GM21825 (cell line): ENCODE results near the gene TRIL.

ENCODE experiments used
- ATAC-seq: cut with Tn5 transposase; IDR thresholded peaks from one replicate; pipeline ENCODE4 v1.9.1; 2021; ENCODE audit warnings: mild to moderate bottlenecking, moderate library complexity; ENCODE audit not compliant: unreplicated experiment

The TRIL gene, protein sequence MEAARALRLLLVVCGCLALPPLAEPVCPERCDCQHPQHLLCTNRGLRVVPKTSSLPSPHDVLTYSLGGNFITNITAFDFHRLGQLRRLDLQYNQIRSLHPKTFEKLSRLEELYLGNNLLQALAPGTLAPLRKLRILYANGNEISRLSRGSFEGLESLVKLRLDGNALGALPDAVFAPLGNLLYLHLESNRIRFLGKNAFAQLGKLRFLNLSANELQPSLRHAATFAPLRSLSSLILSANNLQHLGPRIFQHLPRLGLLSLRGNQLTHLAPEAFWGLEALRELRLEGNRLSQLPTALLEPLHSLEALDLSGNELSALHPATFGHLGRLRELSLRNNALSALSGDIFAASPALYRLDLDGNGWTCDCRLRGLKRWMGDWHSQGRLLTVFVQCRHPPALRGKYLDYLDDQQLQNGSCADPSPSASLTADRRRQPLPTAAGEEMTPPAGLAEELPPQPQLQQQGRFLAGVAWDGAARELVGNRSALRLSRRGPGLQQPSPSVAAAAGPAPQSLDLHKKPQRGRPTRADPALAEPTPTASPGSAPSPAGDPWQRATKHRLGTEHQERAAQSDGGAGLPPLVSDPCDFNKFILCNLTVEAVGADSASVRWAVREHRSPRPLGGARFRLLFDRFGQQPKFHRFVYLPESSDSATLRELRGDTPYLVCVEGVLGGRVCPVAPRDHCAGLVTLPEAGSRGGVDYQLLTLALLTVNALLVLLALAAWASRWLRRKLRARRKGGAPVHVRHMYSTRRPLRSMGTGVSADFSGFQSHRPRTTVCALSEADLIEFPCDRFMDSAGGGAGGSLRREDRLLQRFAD

DNA sequence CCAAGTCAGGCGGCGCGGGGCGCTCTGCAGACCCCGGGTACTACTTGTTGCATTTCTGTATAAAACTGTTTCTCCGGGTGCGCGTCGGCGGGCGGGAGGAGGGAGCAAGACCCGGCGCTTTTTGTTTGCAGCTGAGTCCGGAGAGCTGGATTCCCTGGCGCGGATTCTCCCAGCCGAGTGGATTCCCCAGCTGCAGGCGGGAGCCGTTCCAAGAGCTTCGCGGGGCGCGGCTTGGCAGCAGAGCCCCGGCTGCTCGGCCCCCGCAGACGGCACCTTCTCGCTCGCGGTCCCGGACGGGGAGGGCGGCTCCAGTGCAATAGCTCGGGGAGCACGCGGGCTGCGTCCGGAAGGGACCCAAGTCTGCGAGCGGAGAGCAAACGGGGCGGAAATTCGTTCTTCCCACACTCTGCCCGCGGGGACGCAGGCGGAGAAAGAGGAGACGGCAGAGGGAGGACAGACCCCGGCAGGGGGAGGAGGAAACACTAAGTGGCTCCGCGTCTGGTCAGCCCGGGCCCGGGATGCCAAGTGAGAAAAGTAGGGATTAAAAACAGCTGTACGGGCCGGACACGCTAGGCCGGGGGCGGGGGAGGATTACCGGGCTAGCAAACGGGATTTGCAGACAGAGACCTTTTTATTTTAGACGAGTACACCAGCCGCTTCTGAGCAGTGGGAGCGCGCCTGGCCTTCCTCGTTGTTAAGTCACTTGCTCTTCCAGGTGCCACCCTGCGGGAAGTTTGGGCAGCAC, at the start of gene TRIL:
TSS of gene TRIL (minus strand) at position 96 of the 745 bp plus-strand sequence. CDS start 284 bp downstream, outside the sequence.
- no peak for ATAC-seq

DNA sequence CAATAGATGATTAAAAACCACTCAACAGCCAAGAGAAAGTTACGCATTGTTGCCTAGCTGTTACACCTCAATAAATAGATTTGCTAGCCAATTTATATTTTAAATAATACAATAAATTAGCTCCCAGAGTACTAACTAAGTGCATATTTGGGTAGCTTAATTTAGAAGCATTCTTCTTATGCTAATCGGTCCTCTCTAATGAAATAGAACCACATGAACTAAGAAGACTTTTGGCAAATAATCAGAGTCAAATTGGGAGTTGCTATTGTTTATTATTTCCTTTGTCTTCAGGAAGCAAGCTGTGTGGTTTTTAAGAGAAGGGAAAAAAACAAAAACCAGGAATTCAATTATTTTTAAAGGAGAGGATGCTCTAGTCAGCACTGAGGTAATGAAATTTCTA, 49.0 kb upstream of the TRIL start:
- ATAC-seq: no peak

DNA sequence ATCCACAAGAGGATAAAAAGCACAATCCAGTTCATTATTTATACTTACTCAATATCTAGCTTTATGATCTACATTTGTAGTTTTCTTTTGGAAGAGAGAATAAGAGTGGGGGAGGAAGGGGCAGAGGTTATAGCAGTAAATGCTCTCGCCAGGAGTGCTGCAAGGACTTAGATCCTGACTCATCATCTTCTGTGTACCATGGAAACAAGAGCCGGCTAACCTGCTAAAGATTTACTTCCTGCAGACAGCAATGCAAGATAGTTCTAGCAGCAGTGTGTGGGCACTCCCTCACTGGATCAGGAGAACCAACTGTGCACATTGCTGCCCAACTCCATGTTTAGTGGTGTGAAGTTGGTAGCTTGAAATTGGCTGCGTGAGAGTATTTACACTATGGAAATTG, 47.7 kb upstream of the TRIL start:
- no peak for ATAC-seq

DNA sequence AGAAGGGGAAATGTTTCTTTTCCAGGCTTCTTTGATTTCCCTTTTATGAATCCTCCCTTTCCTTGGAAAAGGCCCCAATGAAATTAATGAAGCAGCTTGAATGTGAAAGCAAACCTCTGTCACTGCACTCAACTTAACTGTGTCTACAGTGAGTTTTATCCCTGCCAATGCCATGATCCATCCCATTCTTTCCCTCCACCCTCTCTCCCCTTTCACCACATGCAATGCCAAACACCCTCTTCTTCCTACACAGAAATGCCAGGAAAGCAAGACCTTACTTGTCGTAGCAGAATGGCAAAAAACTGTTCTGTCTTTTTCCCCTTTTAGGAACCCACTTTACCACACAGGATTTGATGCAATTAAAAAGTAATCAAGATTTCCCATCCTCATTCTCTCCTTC, 47.3 kb upstream of the TRIL start:
- ATAC-seq: no peak

DNA sequence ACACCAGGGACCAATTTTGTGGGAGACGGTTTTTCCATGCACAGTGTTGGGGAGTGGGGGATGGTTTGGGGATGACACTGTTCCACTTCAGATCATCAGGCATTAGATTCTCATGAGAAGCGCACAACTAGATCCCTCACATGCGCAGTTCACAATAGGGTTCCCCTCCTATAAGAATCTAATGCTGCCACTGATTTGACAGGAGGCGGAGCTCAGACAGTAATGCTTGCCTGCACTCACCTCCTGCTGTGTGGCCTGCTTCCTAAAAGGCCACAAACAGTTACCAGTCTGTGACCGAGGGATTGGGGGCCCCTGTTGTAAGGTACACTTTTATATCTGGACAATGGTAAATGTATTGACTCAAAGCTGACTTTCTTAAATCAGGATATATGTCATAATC, 45.6 kb upstream of the TRIL start:
- no peak for ATAC-seq

DNA sequence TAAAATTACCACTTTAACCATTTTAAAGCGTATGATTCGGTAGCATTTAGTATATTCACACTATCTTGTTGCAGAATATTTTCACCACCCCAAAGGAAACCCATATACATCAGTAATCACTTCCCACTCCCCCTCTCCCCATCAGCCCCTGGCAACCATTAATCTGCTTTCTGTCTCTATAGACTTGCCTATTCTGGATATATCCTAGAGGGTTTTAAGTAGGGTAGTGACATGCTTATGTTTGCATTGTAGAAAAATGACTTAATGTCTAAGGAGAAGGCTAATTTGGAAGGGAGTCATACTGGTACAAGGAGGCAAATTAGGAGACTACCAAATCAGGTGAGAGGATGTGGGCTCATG, 42.6 kb upstream of the TRIL start:
- no peak for ATAC-seq

DNA sequence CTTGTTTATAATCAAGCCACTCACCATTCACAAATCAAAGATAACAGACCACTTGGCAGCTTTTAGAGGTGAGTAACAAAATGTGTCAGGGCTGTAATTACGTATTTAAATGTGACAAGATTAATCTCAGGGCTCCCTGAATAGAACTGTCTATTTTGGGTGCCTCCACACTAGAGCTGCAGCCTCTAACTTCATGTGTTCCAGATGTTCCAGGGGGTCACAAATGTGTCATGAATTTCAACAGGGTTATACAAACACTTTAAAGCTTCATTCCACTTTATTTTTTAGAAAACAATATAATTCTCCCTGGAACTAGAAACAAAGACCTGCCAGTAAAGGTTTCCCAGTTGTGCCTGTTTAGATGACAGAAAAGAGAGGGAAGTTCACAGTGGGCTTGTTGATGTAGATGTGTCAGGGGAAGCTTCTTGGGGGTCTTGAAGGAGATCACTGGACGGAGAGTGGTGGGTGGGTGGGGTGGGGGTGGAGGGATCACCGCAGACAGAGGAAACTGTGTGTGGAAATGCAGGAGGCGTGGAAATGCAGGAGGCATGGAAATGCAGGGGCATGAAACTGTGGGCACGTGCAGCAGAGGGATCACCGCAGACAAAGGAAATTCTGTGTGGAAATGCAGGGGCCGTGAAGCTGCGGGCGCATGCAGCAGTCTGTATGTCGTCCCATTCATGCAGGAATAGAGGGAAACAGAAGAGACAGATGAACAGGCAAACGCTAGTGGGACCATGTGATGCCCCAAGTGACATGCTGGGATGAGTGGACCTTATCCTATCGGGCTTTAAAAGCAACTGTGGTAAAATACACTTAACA, 42.0 kb upstream of the TRIL start:
- ATAC-seq: no peak

DNA sequence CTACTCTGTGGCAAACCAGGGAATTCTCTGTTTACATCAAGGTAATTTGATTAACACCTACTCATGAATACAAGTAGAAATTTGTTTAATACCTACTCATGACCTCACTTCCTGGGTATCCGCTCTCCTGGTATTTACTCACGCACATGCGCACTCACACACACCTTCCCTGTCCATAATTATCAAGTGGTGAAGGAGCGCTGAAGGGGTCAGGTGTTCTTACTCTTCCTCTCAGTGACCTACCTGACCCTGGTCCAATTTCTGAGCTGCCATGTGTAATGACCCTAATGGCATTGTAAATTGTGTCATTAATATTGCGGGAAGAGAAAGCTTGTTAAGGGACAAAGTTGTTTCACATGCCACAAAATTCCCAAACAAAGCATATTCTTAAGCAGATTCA, 41.3 kb upstream of the TRIL start:
- ATAC-seq: no peak

DNA sequence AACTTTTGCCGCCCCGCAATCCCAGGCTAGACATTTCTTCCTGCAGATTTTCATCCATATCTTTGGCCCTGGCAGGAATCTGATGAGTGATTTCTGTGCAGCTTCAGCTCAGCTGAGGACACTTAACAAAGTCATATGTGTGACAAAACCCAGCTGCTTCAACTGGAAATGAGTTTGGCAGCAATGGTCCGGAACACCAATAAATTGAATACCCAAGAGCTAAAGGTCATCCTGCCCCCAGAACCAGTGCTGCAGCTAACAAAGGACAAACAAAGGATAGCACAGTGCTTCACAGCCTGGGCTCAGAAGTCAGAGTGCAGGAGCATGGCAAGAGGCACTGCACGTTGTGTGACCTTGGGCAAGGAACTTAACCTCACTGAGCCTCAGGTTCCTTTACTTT, 40.0 kb upstream of the TRIL start:
- no peak for ATAC-seq

DNA sequence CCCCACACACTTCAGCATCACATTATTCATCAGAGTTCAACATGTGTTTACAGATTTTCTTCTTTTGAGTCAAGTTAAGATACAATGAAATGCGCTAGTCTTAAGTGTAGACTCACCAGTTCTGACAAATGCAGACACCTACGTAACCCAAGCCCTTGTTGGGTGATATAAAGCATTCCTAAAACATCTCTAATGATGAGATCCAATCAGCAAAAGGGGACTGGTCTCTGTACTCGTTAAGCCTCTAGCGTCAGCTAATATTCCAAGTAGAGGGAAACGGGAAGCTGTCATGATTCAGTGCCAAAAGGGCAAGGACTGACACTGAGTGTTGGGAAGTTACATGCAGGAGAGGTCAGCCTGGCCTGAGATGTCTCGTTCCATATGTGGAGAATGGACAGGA, 38.7 kb upstream of the TRIL start:
- no peak for ATAC-seq

DNA sequence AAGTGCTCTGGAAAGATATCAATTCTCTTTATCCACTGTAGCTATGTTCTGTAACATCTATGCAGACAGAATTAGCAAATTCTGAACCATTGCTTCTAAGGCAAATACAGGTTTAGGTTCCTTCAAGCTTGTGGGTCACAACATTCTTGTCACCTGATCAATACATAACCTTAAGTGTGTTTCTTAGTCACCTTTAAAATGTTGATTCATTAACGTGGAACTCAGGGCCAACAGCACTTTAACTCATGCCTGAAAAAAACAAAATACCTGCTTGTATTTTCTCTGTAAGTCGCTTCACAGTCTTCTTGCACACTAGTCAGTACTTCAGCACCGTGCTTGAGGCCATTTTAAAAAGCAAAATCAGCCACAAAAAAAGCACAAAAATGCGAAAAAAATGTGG, 35.2 kb upstream of the TRIL start:
- ATAC-seq: no peak

DNA sequence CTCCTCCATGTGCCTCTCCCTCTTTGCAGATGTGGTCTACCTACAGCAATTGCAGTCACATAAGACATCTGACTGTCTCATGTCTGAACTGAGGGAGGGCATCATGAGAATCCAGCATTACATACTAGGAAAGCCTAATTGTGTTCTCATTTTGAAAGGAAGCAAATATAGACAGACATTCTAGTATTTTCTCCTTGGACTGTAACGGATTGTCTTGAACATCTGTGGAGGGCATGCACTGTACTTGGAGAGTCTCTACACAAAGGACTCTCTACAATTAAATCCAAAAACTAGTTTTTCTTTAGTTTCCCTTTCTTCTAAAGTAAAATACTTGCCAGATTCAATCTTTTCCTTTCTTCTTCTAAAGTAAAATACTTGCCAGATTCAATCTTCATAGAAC, 34.7 kb upstream of the TRIL start:
- no peak for ATAC-seq

DNA sequence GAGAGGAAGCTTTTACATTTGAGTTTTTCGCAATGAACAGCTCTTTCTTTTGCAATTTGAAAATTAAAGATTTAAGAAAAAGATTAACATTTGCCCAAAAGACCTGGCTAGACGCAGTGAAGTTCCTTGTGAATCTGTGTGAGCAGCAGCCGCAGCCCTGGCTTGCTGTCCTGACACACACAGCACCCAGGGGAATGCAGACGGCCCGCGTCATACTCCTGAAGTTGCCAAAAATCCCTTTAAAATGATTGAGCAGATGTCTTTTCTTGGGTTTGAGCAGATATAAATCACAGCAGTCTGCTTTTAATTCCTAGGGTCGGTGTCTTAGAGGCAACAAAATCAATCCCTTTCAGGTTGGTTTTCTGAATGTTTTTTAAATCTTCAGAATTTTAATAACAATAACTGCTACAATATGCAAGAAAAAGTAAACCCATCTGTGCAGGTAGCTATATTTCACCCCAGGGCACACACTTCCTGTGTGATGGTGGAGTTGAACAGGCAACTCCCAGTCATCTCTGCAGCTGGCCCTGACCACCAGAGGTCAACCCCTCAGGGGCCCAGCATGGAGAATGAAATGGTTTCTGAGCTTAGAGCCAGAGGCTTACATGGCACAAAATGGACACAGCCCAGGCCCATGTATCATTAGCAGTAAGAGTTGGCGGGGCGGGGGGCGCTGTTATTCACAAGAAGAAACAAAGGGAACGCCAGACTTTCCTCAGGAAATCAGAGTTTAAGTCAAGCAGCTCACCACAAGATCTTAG, 32.2 kb upstream of the TRIL start:
- no peak for ATAC-seq

DNA sequence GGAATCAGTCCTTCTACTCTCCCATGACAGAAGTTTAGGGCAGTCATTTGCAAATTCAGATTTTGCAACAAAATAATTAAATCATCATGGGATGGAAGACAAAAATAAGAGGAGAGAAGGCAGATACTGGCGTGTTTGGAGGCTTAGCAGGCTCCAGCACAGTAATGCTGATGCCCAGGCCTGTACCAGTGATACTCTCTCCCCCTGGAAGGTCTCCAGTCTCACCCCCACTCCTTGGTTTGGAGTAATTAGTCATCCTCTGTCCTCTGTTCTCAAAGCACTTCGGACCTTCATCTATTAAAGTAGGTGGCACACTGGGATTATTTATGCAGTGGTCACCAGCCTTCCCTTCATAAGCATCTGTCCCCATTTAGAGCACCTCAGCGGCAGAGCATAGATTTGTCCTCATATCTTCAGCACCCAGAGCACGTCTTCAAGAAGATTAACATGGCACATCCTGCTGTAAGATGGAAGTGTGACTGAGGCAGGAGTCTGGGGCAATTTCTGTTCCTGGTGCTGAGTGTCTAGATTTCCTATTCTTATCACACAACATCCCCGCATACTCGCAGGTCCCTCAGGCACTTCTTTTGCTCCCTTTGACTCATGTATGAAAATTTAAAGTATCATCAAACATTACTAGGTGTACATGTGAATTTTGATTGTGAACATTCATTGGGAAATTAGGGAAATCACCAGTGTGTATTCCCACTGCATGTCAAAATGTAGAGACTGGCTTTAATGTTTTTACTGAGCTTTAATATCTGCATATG, 31.3 kb upstream of the TRIL start:
- no peak for ATAC-seq

DNA sequence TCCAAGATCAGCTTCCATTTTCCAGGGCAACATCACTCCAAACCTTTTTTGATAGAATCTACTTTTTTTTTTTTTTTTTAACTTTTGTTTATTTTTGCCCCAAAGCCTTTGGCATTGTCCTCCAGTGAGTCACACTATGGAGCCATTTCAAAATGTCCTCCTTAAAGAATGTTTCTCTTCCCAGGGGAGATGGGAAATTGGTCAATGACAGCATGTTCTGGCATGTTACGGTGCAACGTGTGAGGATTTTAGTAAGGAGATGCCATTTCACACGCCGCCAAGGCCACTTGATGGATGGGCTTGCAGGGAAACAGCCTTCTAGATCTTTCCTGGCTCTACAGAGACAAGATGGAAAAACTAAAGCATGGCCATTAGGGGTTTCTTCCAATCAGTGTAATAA, 30.7 kb upstream of the TRIL start:
- ATAC-seq: no peak

DNA sequence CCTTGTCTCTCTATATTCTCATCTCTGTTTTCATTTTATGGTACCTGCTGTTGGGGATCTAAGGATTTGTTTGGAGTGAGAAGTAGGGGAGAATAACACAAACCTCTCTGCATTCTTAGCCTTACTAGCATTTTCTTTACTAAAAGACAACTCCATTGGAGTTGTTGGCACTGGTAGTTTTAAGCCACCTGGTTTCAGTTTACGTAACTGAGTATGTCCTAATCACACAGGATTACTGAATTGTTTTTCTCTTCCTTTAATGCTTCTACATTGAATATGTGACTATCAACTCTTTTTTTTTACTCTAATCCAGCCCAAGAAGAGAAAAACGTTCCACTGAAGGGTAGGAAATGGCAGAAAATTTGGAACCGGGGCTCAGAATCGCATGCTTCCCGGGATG, 30.0 kb upstream of the TRIL start:
- ATAC-seq: no peak

DNA sequence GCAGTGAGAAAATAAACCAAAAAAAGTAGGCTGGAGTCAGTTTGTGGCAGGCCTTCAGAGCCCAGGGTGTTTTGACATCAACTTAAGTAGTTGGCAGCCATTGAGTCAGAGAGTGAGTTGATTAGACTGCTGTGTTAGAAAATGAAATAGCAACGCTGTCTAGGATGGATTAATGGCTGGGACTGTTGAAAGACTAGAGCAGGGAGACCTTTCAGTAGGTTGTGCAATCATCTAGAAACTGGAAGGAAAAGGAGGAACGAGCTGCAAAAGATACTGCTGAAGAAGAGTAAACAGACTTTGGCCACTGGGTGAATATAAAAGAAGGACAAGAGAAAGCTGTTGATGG, 28.6 kb upstream of the TRIL start:
- no peak for ATAC-seq

DNA sequence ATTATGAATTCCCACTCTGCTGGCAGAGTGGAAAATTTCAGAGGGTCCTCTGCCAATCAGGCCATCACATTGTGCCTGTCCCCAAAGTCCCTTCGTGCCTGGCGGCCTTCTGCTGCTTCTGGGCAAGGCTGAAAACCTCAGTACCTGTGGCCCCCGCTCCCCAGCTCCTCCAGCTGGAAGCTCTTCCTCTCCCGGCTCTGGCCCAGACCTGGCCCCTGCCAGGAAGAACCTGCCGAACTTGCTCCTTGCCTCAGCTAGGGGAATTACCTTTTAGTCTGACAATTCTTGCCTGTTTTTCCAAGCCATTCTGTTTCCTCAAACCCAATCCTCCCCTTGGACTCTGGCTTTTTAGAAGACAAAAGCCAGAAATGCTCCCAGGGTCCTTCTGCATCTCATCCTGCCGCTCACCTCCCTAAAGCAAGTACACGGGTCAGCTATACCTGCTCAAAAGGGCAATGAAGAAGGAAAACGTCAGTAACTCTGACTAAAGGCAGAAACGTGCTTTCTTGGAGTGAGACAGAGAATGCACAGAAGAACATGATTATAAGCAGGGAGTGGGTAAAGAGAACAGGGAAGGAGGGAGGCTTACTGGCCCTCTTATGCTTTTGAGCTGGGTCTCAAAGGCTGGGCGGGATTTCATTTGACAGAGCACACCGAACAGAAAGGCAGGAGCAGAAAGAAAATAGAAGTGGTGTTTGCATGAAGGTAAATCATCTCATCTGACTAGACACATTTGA, 28.1 kb upstream of the TRIL start:
- ATAC-seq: no peak

DNA sequence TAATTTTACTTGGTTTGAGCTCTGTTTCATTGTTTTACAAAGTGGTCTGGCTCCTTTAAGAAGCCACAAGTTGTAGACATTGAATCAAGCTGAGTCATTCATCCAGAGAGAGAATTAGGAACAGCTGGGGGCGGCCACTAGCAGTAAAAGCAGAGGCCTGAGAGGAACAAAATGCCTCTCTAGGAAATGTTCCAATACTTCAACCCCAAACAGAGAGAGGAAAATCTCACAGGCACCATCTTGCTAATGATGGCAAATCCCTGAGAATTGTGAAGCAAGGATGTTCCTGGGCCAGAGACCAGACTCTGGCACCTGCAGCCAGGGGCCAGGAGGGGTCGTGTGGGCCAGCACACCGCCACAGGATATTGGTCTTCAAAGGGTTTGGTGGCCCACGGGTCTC, 26.5 kb upstream of the TRIL start:
- no peak for ATAC-seq
